ENCODE data around the gene EMILIN3.

Gene EMILIN3

DNA sequence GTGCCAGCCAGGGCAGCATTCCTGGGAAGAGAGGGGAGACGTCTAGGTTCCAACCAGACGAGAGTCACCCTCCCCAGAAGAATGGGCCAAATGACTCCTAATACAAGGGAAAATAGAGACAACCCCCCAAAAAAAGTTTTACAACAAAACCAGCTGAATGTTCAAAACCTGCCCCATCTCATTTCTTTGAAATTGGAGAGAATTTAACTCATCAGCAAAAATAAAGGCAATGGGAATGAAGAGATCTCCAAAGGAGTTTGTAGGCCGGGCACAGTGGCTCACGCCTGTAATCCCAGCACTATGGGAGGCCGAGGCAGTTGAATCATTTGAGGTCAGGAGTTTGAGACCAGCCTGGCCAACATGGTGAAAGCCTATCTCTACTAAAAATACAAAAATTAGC is 9.7 kb upstream of the EMILIN3 start:
- Histone ChIP-seq H3K27ac (ENCODE audit: low read depth, low read length) (no peak overlapping the region), H3F3A (ENCODE audit: insufficient read depth) (no peaks in the 10 kb centered on the region), H3K27me3 (ENCODE audit: low read length) (no peaks in the 10 kb centered on the region), H3K79me2 (ENCODE audit: insufficient read depth, low read length) (no peaks in the 10 kb centered on the region), H4K20me1 (ENCODE audit: low read depth, low read length) (no peaks in the 10 kb centered on the region), H3K9ac (ENCODE audit: low read length) (no peak overlapping the region), H3K4me3 (ENCODE audit: insufficient read depth, low read length, poor library complexity, severe bottlenecking) (no peak overlapping the region), H3K9me2 (replicated peaks; ENCODE audit: insufficient read depth, low read length) (no peaks in the 10 kb centered on the region), H3K9me3 (ENCODE audit: insufficient read depth, low read length) (no peaks in the 10 kb centered on the region), H3K4me2 (ENCODE audit: low read depth, low read length, poor library complexity, severe bottlenecking) (no peak overlapping the region), H3K36me3 (ENCODE audit: low read length) (no peaks in the 10 kb centered on the region), H2AFZ (ENCODE audit: low read depth, low read length, severe bottlenecking) (no peak overlapping the region)
- no peak for TF ChIP-seq EZH2phosphoT487 (conservative IDR thresholded peaks at IDR 0.05; ENCODE audit: low read length)
- TF ChIP-seq, protein P1, sequence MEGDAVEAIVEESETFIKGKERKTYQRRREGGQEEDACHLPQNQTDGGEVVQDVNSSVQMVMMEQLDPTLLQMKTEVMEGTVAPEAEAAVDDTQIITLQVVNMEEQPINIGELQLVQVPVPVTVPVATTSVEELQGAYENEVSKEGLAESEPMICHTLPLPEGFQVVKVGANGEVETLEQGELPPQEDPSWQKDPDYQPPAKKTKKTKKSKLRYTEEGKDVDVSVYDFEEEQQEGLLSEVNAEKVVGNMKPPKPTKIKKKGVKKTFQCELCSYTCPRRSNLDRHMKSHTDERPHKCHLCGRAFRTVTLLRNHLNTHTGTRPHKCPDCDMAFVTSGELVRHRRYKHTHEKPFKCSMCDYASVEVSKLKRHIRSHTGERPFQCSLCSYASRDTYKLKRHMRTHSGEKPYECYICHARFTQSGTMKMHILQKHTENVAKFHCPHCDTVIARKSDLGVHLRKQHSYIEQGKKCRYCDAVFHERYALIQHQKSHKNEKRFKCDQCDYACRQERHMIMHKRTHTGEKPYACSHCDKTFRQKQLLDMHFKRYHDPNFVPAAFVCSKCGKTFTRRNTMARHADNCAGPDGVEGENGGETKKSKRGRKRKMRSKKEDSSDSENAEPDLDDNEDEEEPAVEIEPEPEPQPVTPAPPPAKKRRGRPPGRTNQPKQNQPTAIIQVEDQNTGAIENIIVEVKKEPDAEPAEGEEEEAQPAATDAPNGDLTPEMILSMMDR (IDR thresholded peaks at IDR 0.05; ENCODE audit: insufficient read depth, low read length, poor library complexity, severe bottlenecking): no peak

DNA sequence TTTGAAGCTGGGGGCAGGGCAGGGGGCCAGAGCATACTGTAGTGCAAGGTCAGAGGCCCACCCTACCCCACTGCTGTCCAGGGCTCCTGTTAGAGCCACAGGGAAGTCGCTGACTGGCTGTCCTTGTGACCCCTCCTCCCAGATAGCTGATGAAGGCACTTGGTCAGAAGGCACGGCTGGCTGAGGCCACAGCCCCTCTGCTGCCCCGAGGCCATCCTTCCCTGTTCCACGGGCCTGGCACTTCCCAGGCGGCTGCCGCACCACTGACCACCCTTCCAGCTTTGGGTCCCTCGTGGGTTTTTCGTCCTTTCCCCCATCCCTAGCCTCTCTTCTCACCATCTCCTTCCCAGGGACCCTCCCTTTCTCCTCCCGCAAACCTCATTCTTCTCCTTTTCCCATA is 9.2 kb upstream of the EMILIN3 start:
- H3K9me2 ChIP-seq (replicated peaks; ENCODE audit: insufficient read depth, low read length): no peaks in the 10 kb centered on the region
- TF ChIP-seq, protein P1 (IDR thresholded peaks at IDR 0.05; ENCODE audit: insufficient read depth, low read length, poor library complexity, severe bottlenecking): no peak
- no peak for TF ChIP-seq EZH2phosphoT487 (conservative IDR thresholded peaks at IDR 0.05; ENCODE audit: low read length)
- H3K36me3 ChIP-seq (ENCODE audit: low read length): no peaks in the 10 kb centered on the region
- no peaks in the 10 kb centered on the region for H3K9me3 ChIP-seq (ENCODE audit: insufficient read depth, low read length)
- H3K4me2 ChIP-seq (ENCODE audit: low read depth, low read length, poor library complexity, severe bottlenecking): no peak overlapping the region
- no peak overlapping the region for H2AFZ ChIP-seq (ENCODE audit: low read depth, low read length, severe bottlenecking)
- no peaks in the 10 kb centered on the region for H4K20me1 ChIP-seq (ENCODE audit: low read depth, low read length)
- H3K9ac ChIP-seq (ENCODE audit: low read length): no peak overlapping the region
- no peaks in the 10 kb centered on the region for H3K27me3 ChIP-seq (ENCODE audit: low read length)
- H3K4me3 ChIP-seq (ENCODE audit: insufficient read depth, low read length, poor library complexity, severe bottlenecking): no peak overlapping the region
- H3K79me2 ChIP-seq (ENCODE audit: insufficient read depth, low read length): no peaks in the 10 kb centered on the region
- H3F3A ChIP-seq (ENCODE audit: insufficient read depth): no peaks in the 10 kb centered on the region
- H3K27ac ChIP-seq (ENCODE audit: low read depth, low read length): no peak overlapping the region

DNA sequence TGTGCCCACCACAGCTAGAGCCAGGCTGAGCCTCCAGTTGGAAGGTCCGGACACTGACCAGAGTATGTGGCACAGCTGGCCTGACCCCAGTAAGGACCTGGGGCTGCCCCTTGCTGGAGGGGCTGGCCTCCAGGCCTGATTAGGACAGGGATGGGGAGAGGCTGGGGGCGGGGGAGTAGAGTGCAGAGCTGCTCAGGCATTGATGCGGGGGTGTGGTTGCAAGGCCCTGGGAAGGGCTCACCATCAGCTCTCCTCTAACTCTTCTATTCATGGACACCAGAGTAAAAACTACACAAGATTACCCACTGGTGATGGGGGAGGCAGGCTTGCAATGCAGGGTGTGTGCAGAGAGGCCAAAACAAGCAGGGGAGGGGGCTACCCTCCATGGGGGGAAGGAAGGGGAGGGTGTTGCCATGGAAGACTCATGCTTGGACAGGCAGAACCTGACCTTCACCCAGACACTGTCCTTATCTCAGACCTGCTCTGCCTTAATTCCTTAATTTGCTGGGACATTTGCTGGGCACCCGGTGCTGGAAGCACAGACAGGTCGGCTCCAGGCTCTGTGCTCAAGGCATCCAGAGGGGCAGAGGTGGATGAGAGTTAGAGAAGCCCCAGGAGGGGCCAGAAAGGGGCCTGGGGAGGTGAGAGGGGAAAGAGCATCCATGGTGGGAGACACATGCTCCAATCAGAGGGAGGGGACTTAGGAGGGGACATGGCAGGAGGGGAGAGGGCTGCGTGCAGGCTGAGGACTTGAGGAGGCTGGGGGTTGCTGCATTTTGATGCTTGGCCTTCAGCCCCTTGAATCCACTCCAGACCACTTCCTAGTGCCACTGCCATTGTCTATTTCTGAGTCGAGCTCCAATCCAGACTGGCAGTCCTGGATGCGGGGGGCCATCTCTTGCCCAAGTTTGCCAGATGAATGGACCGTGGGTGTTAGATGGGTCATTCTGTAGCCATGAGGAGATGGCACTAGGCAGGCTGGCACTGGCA is 7.6 kb upstream of the EMILIN3 start:
- no peaks in the 10 kb centered on the region for H3K27me3 ChIP-seq (ENCODE audit: low read length)
- no peak overlapping the region for H3K9ac ChIP-seq (ENCODE audit: low read length)
- TF ChIP-seq, protein P1 (IDR thresholded peaks at IDR 0.05; ENCODE audit: insufficient read depth, low read length, poor library complexity, severe bottlenecking): no peak
- TF ChIP-seq EZH2phosphoT487 (conservative IDR thresholded peaks at IDR 0.05; ENCODE audit: low read length): no peak
- no peaks in the 10 kb centered on the region for H3K36me3 ChIP-seq (ENCODE audit: low read length)
- H3F3A ChIP-seq (ENCODE audit: insufficient read depth): no peaks in the 10 kb centered on the region
- H4K20me1 ChIP-seq (ENCODE audit: low read depth, low read length): no peaks in the 10 kb centered on the region
- no peak overlapping the region for H2AFZ ChIP-seq (ENCODE audit: low read depth, low read length, severe bottlenecking)
- no peaks in the 10 kb centered on the region for H3K9me2 ChIP-seq (replicated peaks; ENCODE audit: insufficient read depth, low read length)
- H3K4me2 ChIP-seq (ENCODE audit: low read depth, low read length, poor library complexity, severe bottlenecking): no peak overlapping the region
- no peaks in the 10 kb centered on the region for H3K9me3 ChIP-seq (ENCODE audit: insufficient read depth, low read length)
- H3K27ac ChIP-seq (ENCODE audit: low read depth, low read length): no peak overlapping the region
- no peak overlapping the region for H3K4me3 ChIP-seq (ENCODE audit: insufficient read depth, low read length, poor library complexity, severe bottlenecking)
- H3K79me2 ChIP-seq (ENCODE audit: insufficient read depth, low read length): no peaks in the 10 kb centered on the region

Measured in SU-DHL-6 (cell line).